Stimulated activated CD4-positive, alpha-beta T cell treated with anti-CD3 and anti-CD28 coated beads, Interleukin-1b, Interleukin-23, amount 100 ng/mL, for 4 hours (primary cell): ENCODE data around the gene CD36.
"Not testable (repeated sequence)": the region's sequence is repeated elsewhere in the genome, so short reads cannot be mapped to it uniquely, and the experiment has no call there.

Experiments
- DNase-seq, 2 donors: peaks; one replicate each; pipeline ENCODE4 v3.0.0-alpha.2; 2020; ENCODE audit warnings: low read depth in 2 of 2

Gene CD36

GRCh38 chr7:80653244-80653643 lies 14.8 kb downstream of the CD36 start:
- DNase-seq = no peak

DNA sequence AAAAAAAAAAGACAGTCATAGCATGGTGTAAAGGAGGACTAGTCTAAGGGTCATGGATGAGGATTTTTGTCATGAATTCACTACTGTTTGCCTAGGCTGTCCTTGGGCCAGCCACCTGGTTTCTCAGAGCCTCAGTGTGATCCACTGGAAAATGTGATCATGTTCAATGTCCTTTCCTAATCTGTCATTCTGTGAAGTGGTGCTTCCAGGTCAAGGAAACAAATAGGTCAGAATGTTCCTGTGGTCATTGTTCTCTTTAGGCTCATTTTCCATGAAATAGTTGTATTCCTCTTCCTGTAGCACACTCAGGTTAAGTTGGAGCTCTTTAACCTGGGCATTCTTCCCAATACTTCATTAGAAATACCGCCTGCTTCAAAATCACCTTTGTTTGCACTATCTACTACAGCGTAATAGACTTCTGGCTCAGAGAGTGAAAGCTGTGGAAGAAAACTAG lies 16.5 kb downstream of the CD36 start:
- no peak for DNase-seq

DNA sequence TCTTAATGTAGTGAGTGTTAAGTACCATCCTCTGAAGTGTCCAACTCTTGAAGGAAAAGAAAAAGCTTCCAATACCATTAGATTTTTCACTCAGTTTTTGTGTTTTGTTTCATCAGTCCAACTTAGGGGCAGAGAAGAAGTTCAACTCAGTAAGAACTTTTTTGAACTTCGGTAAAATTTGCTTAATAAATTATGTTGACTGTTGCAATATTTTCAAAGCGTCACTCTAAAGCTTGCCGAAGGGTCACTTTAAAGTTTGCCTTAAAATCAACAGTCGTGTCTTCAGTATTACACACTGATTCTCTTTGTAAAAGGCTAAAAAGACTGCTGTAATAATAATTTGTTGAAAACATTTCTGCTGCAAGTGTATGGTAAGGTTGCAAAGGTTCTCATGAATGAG lies 17.6 kb downstream of the CD36 start:
- no peak for DNase-seq

GRCh38 chr7:80659120-80660055 lies 20.9 kb downstream of the CD36 start:
- no peak for DNase-seq

GRCh38 chr7:80660939-80661338 lies 22.5 kb downstream of the CD36 start:
- DNase-seq = no peak

- no peak for DNase-seq
Observed at GRCh38 chr7:80661729-80662128, 23.3 kb downstream of the CD36 start.

DNA sequence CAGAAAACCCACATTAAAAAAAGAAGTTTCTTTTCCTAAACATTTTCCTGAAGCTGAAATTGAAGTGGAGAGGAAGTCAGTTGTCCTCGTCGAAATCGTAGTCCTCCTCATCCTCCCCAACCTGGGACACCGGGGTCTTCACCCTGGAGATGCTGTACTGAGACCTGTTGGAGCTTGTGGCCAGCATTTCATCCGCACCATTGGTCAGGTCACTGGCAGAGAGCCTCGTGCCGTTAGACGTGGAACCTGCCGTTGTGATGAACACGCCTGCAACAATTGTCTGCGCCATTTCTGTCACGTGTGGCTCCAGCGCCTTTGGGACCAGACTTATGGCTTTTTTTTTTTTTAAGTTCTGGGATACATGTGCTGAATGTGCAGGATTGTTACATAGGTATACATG lies 23.8 kb downstream of the CD36 start:
- no peak for DNase-seq

DNA sequence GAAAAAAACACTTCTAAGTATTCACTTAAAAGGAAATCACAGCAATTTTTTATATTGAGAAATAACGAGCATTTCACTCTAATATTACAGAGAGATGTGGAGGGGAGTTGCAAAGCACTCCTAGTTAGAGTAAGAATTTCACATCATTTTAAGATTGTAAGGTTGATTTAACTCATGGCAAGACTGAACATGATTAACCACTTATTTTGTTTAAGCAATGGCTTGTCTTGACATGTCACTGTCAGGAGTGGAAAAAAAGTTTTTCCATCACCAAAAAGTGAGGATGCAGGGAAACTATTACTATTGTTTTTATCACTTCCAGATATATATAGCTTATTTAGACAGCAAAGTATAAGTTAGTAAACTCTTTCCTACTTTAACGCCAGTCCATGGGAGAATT lies 27.1 kb downstream of the CD36 start:
- DNase-seq = no peak

DNA sequence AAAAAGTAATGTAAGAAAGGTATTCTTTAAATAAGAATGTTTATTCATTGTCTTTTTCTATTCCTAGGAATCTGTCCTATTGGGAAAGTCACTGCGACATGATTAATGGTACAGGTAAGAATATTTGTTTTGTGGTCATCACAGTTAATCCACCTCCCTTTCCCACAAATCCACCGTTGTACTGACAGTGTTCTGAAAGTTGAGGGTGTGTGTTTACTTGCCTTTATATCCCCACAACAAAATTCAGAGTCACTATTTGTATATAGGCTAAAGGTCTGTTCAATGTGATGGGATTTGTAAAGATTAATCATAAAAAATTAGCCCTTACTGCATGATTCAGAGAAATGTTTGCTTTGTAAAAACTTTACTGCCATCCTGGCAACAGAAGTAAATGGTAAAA lies 27.9 kb downstream of the CD36 start:
- no peak for DNase-seq

DNA sequence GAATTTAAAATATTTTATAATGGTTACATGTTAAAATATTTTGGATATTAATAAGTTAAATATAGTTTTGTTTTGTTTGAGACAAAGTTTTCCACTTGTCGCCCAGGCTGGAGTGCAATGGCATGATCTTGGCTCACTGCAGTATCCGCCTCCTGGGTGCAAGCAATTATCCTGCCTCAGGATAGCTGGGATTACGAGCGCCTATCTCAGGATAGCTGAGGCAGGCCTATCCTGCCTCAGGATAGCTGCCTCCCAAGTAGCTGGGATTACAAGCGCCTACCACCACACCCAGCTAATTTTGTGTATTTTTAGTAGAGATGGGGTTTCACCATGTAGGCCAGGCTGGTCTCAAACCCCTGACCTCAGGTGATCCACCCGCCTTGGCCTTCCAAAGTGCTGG lies 30.9 kb downstream of the CD36 start:
- not testable (repeated sequence) for DNase-seq

DNA sequence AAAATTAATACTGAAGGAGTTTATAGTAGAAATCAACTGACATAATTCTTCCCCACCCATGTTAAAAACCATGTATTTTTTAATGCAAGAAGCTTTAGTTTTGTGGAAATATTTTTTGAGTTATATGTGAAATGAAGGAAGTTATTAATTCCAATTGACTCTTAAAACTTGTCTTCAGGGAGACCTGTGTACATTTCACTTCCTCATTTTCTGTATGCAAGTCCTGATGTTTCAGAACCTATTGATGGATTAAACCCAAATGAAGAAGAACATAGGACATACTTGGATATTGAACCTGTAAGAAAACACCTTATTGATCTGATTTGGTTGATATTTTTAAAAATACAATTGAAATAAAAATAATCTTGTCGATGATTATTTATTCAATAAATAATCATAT lies 33.3 kb downstream of the CD36 start:
- DNase-seq = no peak

DNA sequence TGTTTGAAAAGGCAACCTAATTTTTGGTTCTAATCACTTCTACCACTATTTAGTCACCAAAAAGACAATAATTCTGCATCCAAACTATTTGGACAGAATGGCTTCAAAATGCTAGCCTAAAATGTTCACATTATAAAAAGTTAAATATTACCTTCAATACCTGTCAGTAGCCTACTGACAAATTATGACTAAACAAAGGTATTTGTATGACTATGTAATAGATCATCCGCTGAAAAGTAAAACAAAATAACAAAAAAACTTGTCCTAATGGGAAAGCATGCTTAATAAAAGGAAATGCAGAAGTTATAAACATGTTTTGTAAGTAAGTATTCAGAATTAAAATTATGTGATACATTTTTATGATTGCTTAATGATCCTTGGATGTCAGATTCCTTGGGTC lies 36.6 kb downstream of the CD36 start:
- no peak for DNase-seq

DNA sequence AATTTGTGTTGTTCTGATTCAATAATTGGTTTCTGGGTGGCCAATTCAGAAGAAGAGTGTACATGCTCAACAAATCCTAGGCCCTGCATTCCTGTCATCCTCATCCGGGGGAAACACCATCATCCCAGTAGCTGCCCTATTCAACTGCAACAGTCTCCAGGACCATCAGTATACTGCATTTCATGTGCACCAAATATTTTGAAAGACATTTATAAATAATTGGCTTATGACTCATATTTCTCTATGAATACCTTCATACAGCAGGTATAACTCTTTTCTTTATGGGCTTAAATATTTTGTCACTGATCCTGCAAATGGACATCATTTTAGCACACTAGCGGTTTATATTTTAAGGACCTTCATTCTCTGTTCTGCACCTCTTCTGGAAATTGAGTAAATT lies 38.0 kb downstream of the CD36 start:
- no peak for DNase-seq

GRCh38 chr7:80677629-80678028 lies 39.2 kb downstream of the CD36 start:
- DNase-seq = no peak

DNA sequence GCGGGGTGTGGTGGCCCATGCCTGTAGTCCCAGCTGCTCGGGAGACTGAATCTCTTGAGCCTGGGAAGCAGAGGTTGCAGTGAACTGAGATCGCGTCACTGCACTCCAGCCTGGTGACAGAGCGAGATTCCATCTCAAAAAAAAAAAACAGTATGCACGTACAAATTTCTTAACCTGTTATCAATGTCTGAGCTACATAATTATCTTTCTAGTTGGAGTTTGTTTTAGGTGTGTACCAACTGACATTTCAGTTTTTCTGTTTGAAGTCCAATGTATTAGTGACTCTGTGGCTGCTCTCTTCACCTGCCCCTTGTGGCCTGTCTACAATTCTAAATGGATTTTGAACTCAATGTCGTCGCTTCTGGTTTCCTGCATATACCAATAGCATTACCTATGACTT lies 40.3 kb downstream of the CD36 start:
- DNase-seq = no peak

DNA sequence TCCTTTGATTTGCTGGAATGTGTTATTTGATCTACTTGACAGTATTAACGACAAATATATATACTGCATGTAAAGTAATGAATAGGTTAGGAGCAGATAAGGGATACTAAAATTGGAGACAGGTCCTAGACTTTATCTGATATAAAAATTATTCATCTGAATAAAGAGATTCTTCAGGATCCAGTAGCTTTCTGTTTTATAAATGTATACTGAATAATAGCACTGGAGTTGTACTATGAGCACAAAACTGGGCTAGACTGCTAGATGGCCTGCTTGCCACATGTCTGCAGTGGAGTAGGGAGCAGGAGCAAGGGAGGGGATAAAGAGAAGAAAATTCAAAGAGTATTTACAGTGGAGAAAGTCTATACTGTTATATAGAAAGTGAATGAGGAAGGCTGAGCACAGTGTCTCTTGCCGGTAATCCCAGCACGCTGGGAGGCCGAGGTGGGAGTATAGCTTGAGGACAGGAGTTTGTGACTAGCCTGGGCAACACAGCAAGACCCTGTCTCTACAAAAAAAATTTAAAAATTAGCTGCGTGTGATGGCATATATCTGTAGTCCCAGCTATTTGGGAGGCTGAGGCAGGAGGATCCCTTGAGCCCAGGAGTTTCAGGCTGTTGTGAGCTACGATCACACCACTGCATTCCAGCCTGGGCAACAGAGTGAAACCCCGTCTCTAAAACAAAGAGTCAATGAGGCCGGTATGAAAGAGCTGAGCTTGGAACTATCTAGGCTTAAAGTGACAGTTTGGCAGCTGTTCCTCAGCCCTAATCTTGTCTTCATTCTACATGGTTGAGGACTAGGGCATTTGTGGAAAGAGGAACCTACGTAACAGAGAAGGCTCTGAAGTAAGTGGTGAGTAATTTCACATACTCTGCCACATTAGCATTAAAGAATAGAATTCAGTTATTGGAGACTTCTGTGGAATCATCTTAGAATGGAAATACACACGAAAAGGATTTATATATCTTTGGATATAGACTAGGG lies 41.8 kb downstream of the CD36 start:
- no peak for DNase-seq

GRCh38 chr7:80681272-80681885 lies 42.9 kb downstream of the CD36 start:
- no peak for DNase-seq

GRCh38 chr7:80682744-80683143 lies 44.3 kb downstream of the CD36 start:
- DNase-seq = no peak

DNA sequence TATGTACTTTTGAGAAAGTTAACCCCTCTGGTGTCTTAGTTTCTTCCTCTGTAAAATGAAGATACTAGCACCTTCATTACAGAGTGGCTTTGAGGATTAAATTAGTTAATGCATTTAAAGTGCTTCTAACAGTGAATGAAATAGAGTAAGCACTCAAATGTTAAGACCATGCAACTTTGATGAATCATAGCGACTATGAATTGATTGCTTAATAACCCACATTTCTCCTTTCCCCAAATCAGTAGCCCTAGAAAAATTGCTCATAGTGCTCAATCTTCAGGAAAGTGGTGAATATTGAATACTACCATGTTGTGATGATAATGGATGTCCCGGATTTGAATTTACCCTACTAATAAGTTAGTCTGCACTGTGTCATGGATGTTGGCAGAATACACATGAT lies 48.1 kb downstream of the CD36 start:
- no peak for DNase-seq

- DNase-seq = no peak
Observed at GRCh38 chr7:80699045-80699638, 60.7 kb downstream of the CD36 start.

DNA sequence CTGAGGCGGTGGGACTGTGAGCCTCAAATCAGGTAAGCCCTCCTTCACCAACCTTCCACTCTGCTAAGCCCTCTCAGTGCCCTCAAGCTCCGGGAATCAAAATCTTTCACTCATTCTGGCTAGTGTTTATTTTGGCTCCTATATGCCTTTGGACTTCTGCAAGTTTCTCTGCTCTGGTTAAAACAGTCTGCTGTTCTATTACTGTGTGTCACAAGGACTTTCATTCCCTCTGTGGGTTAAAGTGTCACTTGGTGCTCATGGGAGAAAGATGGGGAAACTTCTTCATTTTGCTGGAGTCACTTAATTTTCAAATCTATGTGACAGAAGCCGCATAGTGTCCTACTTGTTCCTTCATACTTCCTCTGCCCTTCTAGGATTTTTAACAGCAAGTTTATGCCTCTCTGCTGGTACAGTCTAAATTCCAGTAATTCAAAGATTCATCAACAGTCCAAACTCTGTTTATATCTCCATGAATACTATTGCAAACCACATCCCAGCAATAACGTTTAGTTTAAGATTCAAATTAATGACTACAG lies 61.3 kb downstream of the CD36 start:
- DNase-seq = no peak
